Upper lobe of left lung (tissue), 4 donors: ENCODE data around the gene DIP2C.

ENCODE experiments used
- EP300 ChIP-seq, 4 donors: sonication (generic); formaldehyde crosslinking; IDR thresholded peaks; one replicate each; pipeline ENCODE4 v1.5.1; 2017; ENCODE audit warnings: antibody characterized with exemption in 4 of 4, control low read depth in 2 of 4
- POLR2A ChIP-seq, 4 donors: fragments of 450-650 bp; IDR thresholded peaks; one replicate each; pipeline ENCODE4 v1.5.1; 2016 to 2017; ENCODE audit warnings: antibody characterized with exemption in 4 of 4, mild to moderate bottlenecking in 2 of 4
- POLR2AphosphoS5 ChIP-seq, 2 donors: sonication (generic); formaldehyde crosslinking; IDR thresholded peaks; one replicate each; pipeline ENCODE4 v1.5.1; 2017; ENCODE audit warnings: antibody characterized with exemption in 2 of 2
- TF ChIP-seq, protein P1 (sequence below), 6 experiments: fragments of 450-650 bp in 4 of 6; fragments of 200-600 bp in 2 of 6; sonication (generic) in 2 of 6; IDR thresholded peaks; one replicate each; pipeline ENCODE4 v1.5.1; 2016 to 2019; ENCODE audit warnings: antibody characterized with exemption in 6 of 6

DNA sequence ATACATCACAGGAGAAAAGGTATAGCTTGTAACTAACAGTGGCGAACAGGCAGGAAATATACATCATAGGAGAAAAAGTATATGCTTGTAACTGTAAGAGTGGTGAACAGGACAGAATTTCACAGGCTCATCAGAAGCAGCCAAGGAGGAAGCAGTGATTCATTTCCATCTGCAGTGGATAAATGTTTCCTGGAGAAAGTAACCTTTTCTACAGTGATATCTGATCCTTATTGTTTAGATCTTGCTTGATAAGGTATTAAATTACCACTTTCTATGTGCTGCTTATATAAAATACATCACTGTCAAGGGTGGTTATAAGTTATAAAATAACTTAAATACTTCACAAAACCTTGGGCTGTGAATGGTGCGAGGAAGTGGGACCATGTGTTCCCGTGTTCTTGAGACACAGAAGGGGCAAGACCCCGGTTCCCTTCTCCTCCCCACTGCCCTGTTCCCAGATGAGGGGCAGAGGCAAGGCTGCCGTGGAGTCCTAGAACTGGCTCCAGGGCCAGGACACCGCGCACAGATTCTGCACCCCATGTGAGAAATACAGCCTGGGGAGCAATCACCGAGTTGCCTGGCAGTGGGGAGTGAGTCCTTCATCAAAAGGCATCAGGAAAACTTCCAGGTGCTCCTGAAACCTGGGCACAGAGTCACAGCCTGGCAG, 135.2 kb downstream of the DIP2C start:
- TF ChIP-seq POLR2A (IDR thresholded peaks at IDR 0.05) (no peak), POLR2AphosphoS5 (IDR thresholded peaks at IDR 0.05) (no peak), EP300 (IDR thresholded peaks at IDR 0.05) (no peak)
- TF ChIP-seq, protein P1, sequence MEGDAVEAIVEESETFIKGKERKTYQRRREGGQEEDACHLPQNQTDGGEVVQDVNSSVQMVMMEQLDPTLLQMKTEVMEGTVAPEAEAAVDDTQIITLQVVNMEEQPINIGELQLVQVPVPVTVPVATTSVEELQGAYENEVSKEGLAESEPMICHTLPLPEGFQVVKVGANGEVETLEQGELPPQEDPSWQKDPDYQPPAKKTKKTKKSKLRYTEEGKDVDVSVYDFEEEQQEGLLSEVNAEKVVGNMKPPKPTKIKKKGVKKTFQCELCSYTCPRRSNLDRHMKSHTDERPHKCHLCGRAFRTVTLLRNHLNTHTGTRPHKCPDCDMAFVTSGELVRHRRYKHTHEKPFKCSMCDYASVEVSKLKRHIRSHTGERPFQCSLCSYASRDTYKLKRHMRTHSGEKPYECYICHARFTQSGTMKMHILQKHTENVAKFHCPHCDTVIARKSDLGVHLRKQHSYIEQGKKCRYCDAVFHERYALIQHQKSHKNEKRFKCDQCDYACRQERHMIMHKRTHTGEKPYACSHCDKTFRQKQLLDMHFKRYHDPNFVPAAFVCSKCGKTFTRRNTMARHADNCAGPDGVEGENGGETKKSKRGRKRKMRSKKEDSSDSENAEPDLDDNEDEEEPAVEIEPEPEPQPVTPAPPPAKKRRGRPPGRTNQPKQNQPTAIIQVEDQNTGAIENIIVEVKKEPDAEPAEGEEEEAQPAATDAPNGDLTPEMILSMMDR (IDR thresholded peaks at IDR 0.05), result no peak
